Endothelial cell of umbilical vein (primary cell): ENCODE results near the gene PPP1R7. TPM values are rescaled to one million over a fixed set of nuclear protein-coding genes. Genes with fewer than 3 reads are reported as not detected.

Source experiments
- BruUV-seq: library from RNA; stranded (reverse); fragments of 400-500 nt; replicated peaks from 2 replicates; lab custom pipeline; 2021; lab: Mats Ljungman, UMichigan
- CTCF ChIA-PET: fragments of 300-600, 350-600 bp; sonication (Branson Sonifier 250); formaldehyde crosslinking; loops from one replicate; lab custom pipeline; 2021; ENCODE audit warnings: antibody characterized with exemption, inconsistent platforms; lab: Charles Lee
- POLR2A ChIA-PET: fragments of 300-600, 350-600 bp; sonication (Branson Sonifier 250); formaldehyde crosslinking; loops from one replicate; lab custom pipeline; 2021; ENCODE audit warnings: antibody characterized with exemption, inconsistent platforms; lab: Charles Lee
- DNase-seq: peaks from one replicate; pipeline ENCODE4 v3.0.0-alpha.2; 2011; ENCODE audit warnings: low read depth, low spot score
- FAIRE-seq: peaks from 2 replicates; lab custom pipeline; 2011; peaks lifted over from hg19 to GRCh38; lab: Jason Lieb, UNC
- H2AFZ ChIP-seq: 2 replicates; pipeline ENCODE4 v1.6.0; 2012; ENCODE audit warnings: low read depth, low read length, control low read depth, inconsistent platforms
- H3K27ac ChIP-seq: 2 replicates; pipeline ENCODE4 v1.5.1; 2011; ENCODE audit warnings: low read depth, mild to moderate bottlenecking, control low read depth, low read length, moderate library complexity; ENCODE audit not compliant: insufficient read depth
- H3K27me3 ChIP-seq, 2 experiments: 2 replicates each; pipeline versions ENCODE4 v1.6.0 to v1.6.1; 2011; ENCODE audit warnings: low read length in 2 of 2, mixed read lengths in 1 of 2; ENCODE audit not compliant: control insufficient read depth in 2 of 2, insufficient read depth in 2 of 2
- H3K36me3 ChIP-seq, 2 experiments: 2 replicates in 1 of 2; 3 replicates in 1 of 2; pipeline ENCODE4 v1.5.1; 2011; ENCODE audit warnings: low read length in 2 of 2, mild to moderate bottlenecking in 1 of 2, moderate library complexity in 1 of 2; ENCODE audit not compliant: control insufficient read depth in 2 of 2, insufficient read depth in 2 of 2; ENCODE audit errors: extremely low read depth in 1 of 2
- H3K4me1 ChIP-seq: 3 replicates; pipeline ENCODE4 v1.5.1; 2011; ENCODE audit warnings: mild to moderate bottlenecking, low read length; ENCODE audit not compliant: control insufficient read depth, insufficient read depth; ENCODE audit errors: extremely low read depth
- H3K4me2 ChIP-seq: 2 replicates; pipeline ENCODE4 v1.6.1; 2011; ENCODE audit warnings: low read length, control low read depth, mixed read lengths; ENCODE audit not compliant: insufficient read depth
- H3K4me3 ChIP-seq, 3 experiments: fragments of 200-600 bp in 1 of 3; sonication (generic), shearing (Covaris generic) in 1 of 3; replicated peaks in 1 of 3; 2 replicates each; pipeline ENCODE4 v1.5.1; 2011 to 2016; ENCODE audit warnings: control low read depth in 3 of 3, low read length in 3 of 3, mild to moderate bottlenecking in 2 of 3, inconsistent platforms in 1 of 3, low read depth in 1 of 3, moderate library complexity in 1 of 3; ENCODE audit not compliant: insufficient read depth in 1 of 3
- H3K79me2 ChIP-seq: 2 replicates; pipeline ENCODE4 v1.6.0; 2012; ENCODE audit warnings: low read length, inconsistent platforms; ENCODE audit not compliant: control insufficient read depth, insufficient read depth
- H3K9ac ChIP-seq: replicated peaks from 2 replicates; pipeline ENCODE3; 2011; ENCODE audit warnings: low read length, control low read depth; ENCODE audit not compliant: insufficient read depth; ENCODE audit errors: extremely low read depth
- H3K9me1 ChIP-seq: replicated peaks from 3 replicates; pipeline ENCODE4 v1.6.0; 2011; ENCODE audit warnings: mild to moderate bottlenecking, low read length; ENCODE audit not compliant: control insufficient read depth, insufficient read depth; ENCODE audit errors: extremely low read depth
- H3K9me3 ChIP-seq: replicated peaks from 2 replicates; pipeline ENCODE4 v1.5.1; 2012; ENCODE audit warnings: low read length, inconsistent platforms; ENCODE audit not compliant: control insufficient read depth, insufficient read depth
- H4K20me1 ChIP-seq: replicated peaks from 2 replicates; pipeline ENCODE3; 2011; ENCODE audit warnings: mild to moderate bottlenecking, low read length; ENCODE audit not compliant: control insufficient read depth, insufficient read depth; ENCODE audit errors: extremely low read depth
- CTCF ChIP-seq, 2 donors: IDR thresholded peaks; 1 replicate in 1 of 2; 2 replicates in 1 of 2; pipeline ENCODE4 v1.5.1; 2011; ENCODE audit warnings: low read length in 2 of 2, mild to moderate bottlenecking in 2 of 2, moderate library complexity in 2 of 2, control low read depth in 1 of 2, inconsistent platforms in 1 of 2, low read depth in 1 of 2; ENCODE audit not compliant: insufficient read depth in 1 of 2; ENCODE audit errors: extremely low read depth in 1 of 2
- EZH2 ChIP-seq: IDR thresholded peaks from 2 replicates; pipeline ENCODE4 v1.6.1; 2012; ENCODE audit warnings: borderline replicate concordance, low read depth, mild to moderate bottlenecking, moderate library complexity, low read length, inconsistent platforms; ENCODE audit not compliant: severe bottlenecking
- FOS ChIP-seq: IDR thresholded peaks from 2 replicates; pipeline ENCODE4 v1.6.1; 2011; ENCODE audit warnings: mild to moderate bottlenecking, low read length, moderate library complexity, borderline replicate concordance; ENCODE audit not compliant: insufficient read depth
- GATA2 ChIP-seq: IDR thresholded peaks from 2 replicates; pipeline ENCODE4 v1.7.0; 2011; ENCODE audit warnings: low read depth, mild to moderate bottlenecking, moderate library complexity, mixed read lengths, low read length; ENCODE audit not compliant: insufficient read length, insufficient read depth
- JUN ChIP-seq: IDR thresholded peaks from 2 replicates; pipeline ENCODE4 v1.6.1; 2011; ENCODE audit warnings: borderline replicate concordance, low read depth; ENCODE audit not compliant: insufficient read length, insufficient read depth
- MYC ChIP-seq: IDR thresholded peaks from one replicate; pipeline ENCODE4 v1.6.1; 2011; ENCODE audit warnings: mild to moderate bottlenecking, low read depth, low read length
- POLR2A ChIP-seq: IDR thresholded peaks from 2 replicates; pipeline ENCODE4 v1.6.1; 2012; ENCODE audit warnings: low read depth, mild to moderate bottlenecking, control low read depth, low read length
- POLR2AphosphoS5 ChIP-seq: IDR thresholded peaks from 2 replicates; pipeline ENCODE4 v1.6.1; 2012; ENCODE audit warnings: low read depth, mild to moderate bottlenecking, control low read depth, low read length, moderate library complexity; ENCODE audit not compliant: insufficient read depth
- dilution Hi-C: fragments of 300-500 bp; cut with MboI; formaldehyde crosslinking; loops from one replicate; pipeline ENCODE4 v1.15.0; 2019; ENCODE audit warnings: low sequenced_read_pairs; ENCODE audit not compliant: extremely low pct_ligation_motif_present
- intact Hi-C: fragments of 100-400 bp; cut with micrococcal nuclease; formaldehyde crosslinking; loops from one replicate; pipeline ENCODE4 v1.10.0; 2022
- polyA plus RNA-seq, 4 experiments: library from polyadenylated mRNA; depleted of rRNA in 3 of 4; stranded (reverse) in 3 of 4; unstranded in 1 of 4; fragments of >200 nt; gene quantifications; 2 replicates each; pipeline versions ENCODE4 v1.2.1 to v1.2.3, GENCODE V29; 2011 to 2012; ENCODE audit warnings: missing spikeins in 1 of 4
- total RNA-seq: library from RNA; stranded (reverse); gene quantifications from 2 replicates; pipeline ENCODE4 v1.2.3, GENCODE V29; 2021
- TF ChIP-seq, protein P1 (sequence below): IDR thresholded peaks from 2 replicates; pipeline ENCODE4 v1.6.1; 2011; ENCODE audit not compliant: insufficient read depth, insufficient read length

PPP1R7 gene
- total and polyA plus RNA-seq, 2 donors (not counting 3 experiments of a cell fraction or from before 2014, with no cell fraction given): 30.3 to 60.8 TPM

DNA sequence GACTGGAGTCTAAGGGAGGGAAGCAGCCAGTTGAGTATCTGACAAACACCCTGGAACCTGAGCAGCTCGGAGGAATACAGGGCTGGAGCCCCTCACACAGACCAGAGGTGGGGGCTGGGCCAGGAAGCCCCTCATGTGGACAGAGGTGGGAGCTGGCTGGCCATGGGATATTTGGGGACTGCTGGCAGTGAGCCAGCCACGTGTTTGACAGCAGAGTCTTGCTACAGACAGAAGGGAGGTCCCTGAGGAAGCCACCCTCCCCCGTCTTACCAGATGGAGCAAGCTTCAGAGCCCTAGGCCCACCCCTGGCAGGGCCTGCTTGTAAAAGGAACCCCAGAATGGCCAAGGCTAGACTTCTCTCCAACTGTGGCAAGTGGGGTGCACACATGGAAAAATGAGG, 44.6 kb upstream of the PPP1R7 start:
- no peak overlapping the region for H3K9ac ChIP-seq
- dilution Hi-C loops: no loop called here

GRCh38 chr2:241107031-241107783, 43.1 kb upstream of the PPP1R7 start:
- no peak for FAIRE-seq
- BruUV-seq: no TSS peak
- H3K9me1 ChIP-seq: no peaks in the 10 kb centered on the region
- no peak overlapping the region for H3K27ac ChIP-seq
- no peak overlapping the region for H3K9ac ChIP-seq
- H3K4me3 ChIP-seq: no peak overlapping the region
- dilution Hi-C loops (no loop called here), intact Hi-C loops (no loop called here)
- no peaks in the 10 kb centered on the region for H3K79me2 ChIP-seq
- no peaks in the 10 kb centered on the region for H4K20me1 ChIP-seq
- no peak for DNase-seq
- ChIA-PET CTCF (no interaction called here), POLR2A (no interaction called here)
- no peak overlapping the region for H2AFZ ChIP-seq
- no peaks in the 10 kb centered on the region for H3K27me3 ChIP-seq
- H3K36me3 ChIP-seq: no peaks in the 10 kb centered on the region
- H3K4me2 ChIP-seq: no peak overlapping the region
- TF ChIP-seq EZH2 (no peak), FOS (no peak), POLR2AphosphoS5 (no peak), GATA2 (no peak), JUN (no peak), CTCF (IDR thresholded peaks at IDR 0.05; ENCODE audit: extremely low read depth in 1 of 2, insufficient read depth in 1 of 2, low read depth in 1 of 2, low read length in 2 of 2) (no peak), POLR2A (no peak), MYC (no peak)
- TF ChIP-seq, protein P1, sequence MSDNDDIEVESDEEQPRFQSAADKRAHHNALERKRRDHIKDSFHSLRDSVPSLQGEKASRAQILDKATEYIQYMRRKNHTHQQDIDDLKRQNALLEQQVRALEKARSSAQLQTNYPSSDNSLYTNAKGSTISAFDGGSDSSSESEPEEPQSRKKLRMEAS: no peak
- no peaks in the 10 kb centered on the region for H3K9me3 ChIP-seq
- peaks cover 5% of the 10 kb centered on the region for H3K4me1 ChIP-seq

More for the DNA sequence above, 44.6 kb upstream of the PPP1R7 start:
- Histone ChIP-seq H3K36me3 (no peaks in the 10 kb centered on the region), H2AFZ (no peak overlapping the region), H3K4me3 (no peak overlapping the region), H3K4me1 (peaks cover 12% of the 10 kb centered on the region), H4K20me1 (no peaks in the 10 kb centered on the region), H3K27me3 (no peaks in the 10 kb centered on the region), H3K79me2 (peaks cover 10% of the 10 kb centered on the region), H3K4me2 (no peak overlapping the region), H3K9me1 (no peaks in the 10 kb centered on the region), H3K9me3 (no peaks in the 10 kb centered on the region), H3K27ac (no peak overlapping the region)
- CTCF ChIA-PET: no interaction called here
- FAIRE-seq: no peak
- POLR2A ChIA-PET: no interaction called here
- no TSS peak for BruUV-seq
- intact Hi-C loops: no loop called here
- no peak for TF ChIP-seq EZH2
- no peak for TF ChIP-seq JUN
- no peak for TF ChIP-seq MYC
- TF ChIP-seq, protein P1: no peak
- TF ChIP-seq GATA2: no peak
- no peak for TF ChIP-seq POLR2A
- no peak for TF ChIP-seq FOS
- no peak for DNase-seq
